Ecto neural progenitor cell (in vitro differentiated cells): ENCODE measurements around the gene KLF17.

Experiments used
- DNase-seq: peaks from one replicate; pipeline ENCODE4 v3.0.0-alpha.2; 2018; ENCODE audit warnings: low spot score

The KLF17 gene

DNA sequence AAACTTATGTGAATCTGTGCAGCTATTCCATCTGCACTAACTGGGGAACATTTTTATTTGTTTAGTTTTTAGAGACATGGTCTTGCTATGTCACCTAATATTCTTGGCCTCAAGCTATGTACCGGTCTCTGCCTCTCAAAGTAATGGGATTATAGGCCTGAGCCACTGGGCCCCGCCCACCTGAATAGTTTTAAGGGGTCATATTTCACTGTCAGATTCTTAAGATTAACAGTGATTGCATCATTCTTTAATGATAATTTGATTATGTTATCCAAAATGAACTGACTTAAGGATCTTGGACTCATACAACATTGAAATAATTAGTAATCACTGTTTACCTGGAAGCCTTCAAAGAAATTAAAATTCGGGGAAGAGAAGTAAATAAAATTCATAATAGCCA, 35.4 kb downstream of the KLF17 start:
- DNase-seq: no peak

DNA sequence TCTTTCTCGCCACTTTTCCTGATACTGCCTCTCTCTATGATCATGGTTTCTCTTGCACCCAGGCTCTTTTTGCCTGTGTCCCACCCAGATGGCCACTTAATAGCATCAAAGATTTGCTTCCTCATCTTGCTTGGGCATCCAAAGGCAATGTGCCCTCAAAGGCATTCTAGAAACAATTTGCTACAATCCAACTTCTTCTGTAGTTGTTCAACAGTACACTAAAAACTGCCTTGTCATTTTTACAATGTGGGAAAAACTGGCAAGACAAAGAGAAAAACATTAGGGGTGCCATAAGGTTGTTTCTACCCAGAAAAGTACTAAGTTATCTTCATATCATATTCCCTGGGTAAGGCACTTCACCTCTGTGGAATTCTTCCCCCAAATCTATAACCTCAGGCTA, 39.3 kb downstream of the KLF17 start:
- no peak for DNase-seq

DNA sequence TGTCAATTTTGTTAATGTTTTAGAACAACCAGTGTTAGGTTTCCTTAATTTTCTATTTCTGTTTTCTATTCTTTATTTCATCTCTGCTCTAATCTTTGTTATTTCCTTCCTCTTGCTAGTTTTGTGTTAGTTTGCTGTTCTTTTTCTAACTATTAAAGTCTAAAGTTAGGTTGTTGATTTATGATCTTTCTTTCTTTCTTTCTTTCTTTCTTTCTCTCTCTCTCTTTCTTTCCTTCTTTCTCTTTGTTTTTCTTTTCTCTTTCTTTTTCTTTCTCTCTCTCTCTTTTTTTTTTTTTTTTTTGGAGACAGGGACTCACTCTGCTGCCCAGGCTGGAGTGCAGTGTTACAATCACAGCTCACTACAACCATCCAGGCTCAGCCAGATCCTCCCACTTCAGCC, 40.2 kb downstream of the KLF17 start:
- DNase-seq: no peak

DNA sequence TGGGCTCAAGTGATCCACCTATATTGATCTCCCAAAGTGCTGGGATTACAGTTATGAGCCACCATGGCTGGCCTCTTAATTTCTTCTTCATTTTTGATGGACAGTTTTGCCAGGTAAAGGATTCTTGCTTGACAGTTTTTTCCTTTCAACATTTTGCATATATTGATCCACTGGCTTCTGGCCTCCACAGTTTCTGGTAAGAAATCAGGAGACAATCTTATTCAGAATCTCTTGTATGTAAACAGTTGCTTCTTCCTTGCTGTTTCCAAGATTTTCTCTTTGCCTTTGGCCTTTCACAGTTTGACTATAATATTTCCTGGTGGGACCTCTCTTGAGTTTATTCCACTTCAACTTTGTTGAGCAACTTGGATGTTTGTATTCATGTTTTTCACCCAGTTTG, 42.9 kb downstream of the KLF17 start:
- no peak for DNase-seq

DNA sequence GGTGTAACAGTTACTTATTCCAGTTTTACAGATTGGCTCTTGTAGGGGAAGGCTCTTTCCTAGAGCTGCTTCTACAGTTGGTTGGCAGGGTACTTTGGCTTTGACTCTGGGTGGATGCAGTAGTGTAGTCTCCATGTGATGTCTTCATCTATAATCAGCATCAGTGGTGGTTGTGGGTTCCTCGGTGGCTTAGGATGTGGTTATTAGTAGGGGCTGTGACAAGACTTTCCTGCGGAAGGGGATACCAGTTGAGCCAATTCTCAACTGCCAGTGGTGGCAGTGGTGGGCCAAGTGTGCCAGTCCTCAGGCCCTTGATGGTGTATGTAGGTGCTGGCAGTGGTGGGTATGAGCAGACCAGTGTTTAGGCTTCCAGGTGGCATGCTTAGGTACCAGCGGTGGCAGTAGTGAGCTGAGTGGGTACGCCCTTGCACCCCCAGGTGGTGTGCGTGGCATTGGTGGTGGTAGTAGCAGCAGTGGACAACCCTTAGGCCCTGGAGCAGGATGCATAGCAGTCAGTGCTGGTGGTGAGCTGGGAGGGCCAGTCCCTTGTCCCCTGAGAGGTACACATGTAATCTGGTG, 50.0 kb downstream of the KLF17 start:
- no peak for DNase-seq

DNA sequence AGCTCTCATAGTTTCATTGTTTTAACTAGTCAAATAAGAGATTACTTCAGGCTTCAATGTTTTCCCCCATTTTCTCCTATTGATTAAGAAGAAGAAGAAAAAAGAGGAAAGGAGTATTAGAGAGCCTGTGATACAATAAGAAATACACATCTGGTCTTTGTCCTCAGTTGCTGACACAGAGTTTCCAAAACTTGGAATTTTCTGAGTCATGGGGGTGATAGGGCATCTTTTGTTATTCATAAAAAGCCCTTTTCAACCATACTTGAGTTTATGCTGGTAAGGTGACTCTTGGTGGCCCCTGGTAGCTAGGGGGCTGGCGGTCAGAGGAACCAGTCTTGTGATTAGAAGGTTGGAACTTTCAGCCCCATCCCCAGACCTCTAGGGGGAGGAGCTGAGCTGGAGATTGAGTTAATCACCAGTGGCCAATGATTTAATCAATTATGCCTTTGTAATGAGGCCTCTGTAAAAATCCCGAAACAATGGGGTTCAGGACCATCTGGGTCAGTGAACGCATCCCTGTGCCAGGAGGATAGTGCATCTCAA, 51.7 kb downstream of the KLF17 start:
- no peak for DNase-seq

DNA sequence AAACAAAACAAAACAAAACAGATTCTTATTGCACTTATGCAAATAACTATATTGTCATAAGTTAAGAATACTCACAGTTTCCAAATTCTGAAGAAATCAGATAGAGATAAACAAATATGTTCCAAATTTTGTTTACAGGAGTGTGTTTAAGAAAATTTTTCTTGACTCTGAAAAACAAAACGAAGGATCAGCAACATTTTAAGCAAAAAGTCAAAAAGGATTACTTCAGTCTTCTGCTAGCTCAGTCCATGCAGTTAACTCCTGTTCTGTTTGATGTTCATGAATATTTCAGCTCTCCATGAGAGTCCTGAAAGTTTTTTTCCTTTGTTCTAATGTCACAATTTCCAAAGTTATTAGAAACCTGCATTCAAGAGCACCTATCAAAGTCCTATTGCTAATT, 56.0 kb downstream of the KLF17 start:
- no peak for DNase-seq
